ENCODE measurements around the gene CGRRF1.
A peak's percentile ranks its signal among the peaks of the same experiment; 100 is the strongest.

The CGRRF1 gene

GRCh38 chr14:54564071-54564867, 54.6 kb downstream of the CGRRF1 start:
- no peak overlapping the region for H2AFZ ChIP-seq (ENCODE audit: low read depth, low read length, severe bottlenecking)
- H3K79me2 ChIP-seq (ENCODE audit: insufficient read depth, low read length) = no peaks in the 10 kb centered on the region
- H3K9ac ChIP-seq (ENCODE audit: low read length) = no peak overlapping the region
- 0 out of 2 replicates have a peak, but pooled peaks cover 4% of the 10 kb centered on the region for H4K20me1 ChIP-seq (ENCODE audit: low read depth, low read length)
- TF ChIP-seq, protein P1, sequence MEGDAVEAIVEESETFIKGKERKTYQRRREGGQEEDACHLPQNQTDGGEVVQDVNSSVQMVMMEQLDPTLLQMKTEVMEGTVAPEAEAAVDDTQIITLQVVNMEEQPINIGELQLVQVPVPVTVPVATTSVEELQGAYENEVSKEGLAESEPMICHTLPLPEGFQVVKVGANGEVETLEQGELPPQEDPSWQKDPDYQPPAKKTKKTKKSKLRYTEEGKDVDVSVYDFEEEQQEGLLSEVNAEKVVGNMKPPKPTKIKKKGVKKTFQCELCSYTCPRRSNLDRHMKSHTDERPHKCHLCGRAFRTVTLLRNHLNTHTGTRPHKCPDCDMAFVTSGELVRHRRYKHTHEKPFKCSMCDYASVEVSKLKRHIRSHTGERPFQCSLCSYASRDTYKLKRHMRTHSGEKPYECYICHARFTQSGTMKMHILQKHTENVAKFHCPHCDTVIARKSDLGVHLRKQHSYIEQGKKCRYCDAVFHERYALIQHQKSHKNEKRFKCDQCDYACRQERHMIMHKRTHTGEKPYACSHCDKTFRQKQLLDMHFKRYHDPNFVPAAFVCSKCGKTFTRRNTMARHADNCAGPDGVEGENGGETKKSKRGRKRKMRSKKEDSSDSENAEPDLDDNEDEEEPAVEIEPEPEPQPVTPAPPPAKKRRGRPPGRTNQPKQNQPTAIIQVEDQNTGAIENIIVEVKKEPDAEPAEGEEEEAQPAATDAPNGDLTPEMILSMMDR (IDR thresholded peaks at IDR 0.05; ENCODE audit: insufficient read depth, low read length, poor library complexity, severe bottlenecking) = peak; percentile 77
- TF ChIP-seq EZH2phosphoT487 (conservative IDR thresholded peaks at IDR 0.05; ENCODE audit: low read length) = peak; percentile 78; the same call in 1 of the 2 replicates
- H3K4me3 ChIP-seq (ENCODE audit: insufficient read depth, low read length, poor library complexity, severe bottlenecking) = no peak overlapping the region
- H3K9me3 ChIP-seq (ENCODE audit: insufficient read depth, low read length) = no peaks in the 10 kb centered on the region
- no peaks in the 10 kb centered on the region for H3K9me2 ChIP-seq (replicated peaks; ENCODE audit: insufficient read depth, low read length)
- H3K27ac ChIP-seq (ENCODE audit: low read depth, low read length) = no peak overlapping the region
- H3K27me3 ChIP-seq (ENCODE audit: low read length) = no peaks in the 10 kb centered on the region
- peaks cover 9% of the 10 kb centered on the region for H3F3A ChIP-seq (ENCODE audit: insufficient read depth)
- H3K36me3 ChIP-seq (ENCODE audit: low read length) = no peaks in the 10 kb centered on the region
- peak overlapping the region; percentile 95 for H3K4me2 ChIP-seq (ENCODE audit: low read depth, low read length, poor library complexity, severe bottlenecking)

DNA sequence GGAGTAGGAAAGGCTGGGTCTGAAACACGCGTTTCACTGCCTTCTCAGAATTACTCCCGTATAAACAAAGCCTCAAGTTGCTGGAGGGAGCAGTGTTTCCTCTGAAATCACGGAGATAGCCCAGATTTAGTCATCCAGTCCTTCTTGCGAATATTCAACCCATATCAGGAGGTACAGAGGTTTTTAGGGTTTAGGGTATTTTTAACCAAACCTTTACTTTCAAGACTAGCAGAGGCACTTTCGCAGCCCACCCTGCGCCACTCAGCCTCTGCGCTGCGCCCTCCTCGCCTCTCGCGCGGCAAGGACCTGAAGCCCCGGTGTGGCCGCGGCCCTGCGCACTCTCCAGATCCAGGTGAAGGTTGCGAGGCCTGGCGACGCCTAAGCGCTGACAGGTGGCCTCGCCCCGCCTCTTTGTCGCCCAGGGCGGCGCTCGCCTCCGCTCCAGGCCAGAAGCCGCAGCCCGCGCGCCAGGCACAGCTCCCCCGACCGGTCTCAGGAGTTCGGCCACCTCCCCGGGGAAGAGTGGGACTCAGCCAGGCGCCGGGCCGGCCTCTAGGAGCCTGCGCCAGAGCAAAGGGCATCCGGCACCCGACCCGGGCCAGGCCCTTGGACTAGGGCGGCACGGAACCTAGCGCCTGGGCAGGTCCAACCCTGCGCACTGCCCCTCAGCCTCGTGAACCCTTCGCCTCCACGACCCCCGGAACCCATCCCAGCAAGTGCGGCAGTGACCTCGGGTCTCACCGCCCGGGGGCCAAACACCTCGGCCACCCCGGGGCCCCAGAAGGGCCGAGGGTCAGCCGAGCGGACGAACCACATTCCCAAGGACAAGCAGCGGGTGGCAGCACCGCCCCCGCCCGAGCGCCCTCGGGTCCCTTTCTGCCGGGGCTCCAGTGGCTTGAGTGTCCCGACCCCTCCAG, 55.4 kb downstream of the CGRRF1 start:
- Histone ChIP-seq H3K9ac (ENCODE audit: low read length) (peak overlapping the region; percentile 9; the same call in 1 of the 2 replicates), H3K27ac (ENCODE audit: low read depth, low read length) (no peak overlapping the region), H3K4me3 (ENCODE audit: insufficient read depth, low read length, poor library complexity, severe bottlenecking) (peak overlapping the region; percentile 75), H3K36me3 (ENCODE audit: low read length) (no peaks in the 10 kb centered on the region), H4K20me1 (ENCODE audit: low read depth, low read length) (0 out of 2 replicates have a peak, but pooled peaks cover 4% of the 10 kb centered on the region), H2AFZ (ENCODE audit: low read depth, low read length, severe bottlenecking) (peak overlapping the region; percentile 37), H3F3A (ENCODE audit: insufficient read depth) (peaks cover 9% of the 10 kb centered on the region), H3K9me2 (replicated peaks; ENCODE audit: insufficient read depth, low read length) (no peaks in the 10 kb centered on the region), H3K9me3 (ENCODE audit: insufficient read depth, low read length) (no peaks in the 10 kb centered on the region), H3K27me3 (ENCODE audit: low read length) (no peaks in the 10 kb centered on the region), H3K4me2 (ENCODE audit: low read depth, low read length, poor library complexity, severe bottlenecking) (peak overlapping the region; percentile 95), H3K79me2 (ENCODE audit: insufficient read depth, low read length) (no peaks in the 10 kb centered on the region)
- TF ChIP-seq, protein P1 (IDR thresholded peaks at IDR 0.05; ENCODE audit: insufficient read depth, low read length, poor library complexity, severe bottlenecking) = no peak
- TF ChIP-seq EZH2phosphoT487 (conservative IDR thresholded peaks at IDR 0.05; ENCODE audit: low read length) = no peak

GRCh38 chr14:54565785-54566409, 56.2 kb downstream of the CGRRF1 start:
- H3K79me2 ChIP-seq (ENCODE audit: insufficient read depth, low read length) = no peaks in the 10 kb centered on the region
- TF ChIP-seq, protein P1 (IDR thresholded peaks at IDR 0.05; ENCODE audit: insufficient read depth, low read length, poor library complexity, severe bottlenecking) = no peak
- TF ChIP-seq EZH2phosphoT487 (conservative IDR thresholded peaks at IDR 0.05; ENCODE audit: low read length) = no peak
- H3K4me3 ChIP-seq (ENCODE audit: insufficient read depth, low read length, poor library complexity, severe bottlenecking) = peak overlapping the region; percentile 75
- peak overlapping the region; percentile 65 for H3K9ac ChIP-seq (ENCODE audit: low read length)
- 0 out of 2 replicates have a peak, but pooled peaks cover 4% of the 10 kb centered on the region for H4K20me1 ChIP-seq (ENCODE audit: low read depth, low read length)
- no peaks in the 10 kb centered on the region for H3K36me3 ChIP-seq (ENCODE audit: low read length)
- H3K9me3 ChIP-seq (ENCODE audit: insufficient read depth, low read length) = no peaks in the 10 kb centered on the region
- no peak overlapping the region for H3K27ac ChIP-seq (ENCODE audit: low read depth, low read length)
- peak overlapping the region; percentile 95 for H3K4me2 ChIP-seq (ENCODE audit: low read depth, low read length, poor library complexity, severe bottlenecking)
- no peaks in the 10 kb centered on the region for H3K9me2 ChIP-seq (replicated peaks; ENCODE audit: insufficient read depth, low read length)
- peak overlapping the region; percentile 93 for H2AFZ ChIP-seq (ENCODE audit: low read depth, low read length, severe bottlenecking)
- H3F3A ChIP-seq (ENCODE audit: insufficient read depth) = peaks cover 9% of the 10 kb centered on the region
- H3K27me3 ChIP-seq (ENCODE audit: low read length) = no peaks in the 10 kb centered on the region
